K562 (cell line): Measurements from ENCODE around the gene SORBS2. TPM values are rescaled to one million over a fixed set of nuclear protein-coding genes. Genes with fewer than 3 reads are reported as not detected.
A peak's percentile ranks its signal among the peaks of the same experiment; 100 is the strongest.

Experiments
- CHD2 ChIP-seq: IDR thresholded peaks from 2 replicates; pipeline ENCODE4 v1.6.1; 2011; ENCODE audit warnings: low read depth, low read length
- CTCF ChIP-seq, 3 experiments: IDR thresholded peaks in 2 of 3; conservative IDR thresholded peaks in 1 of 3; 2 replicates each; pipeline ENCODE4 v1.5.1; 2011 to 2012; ENCODE audit warnings: low read length in 3 of 3, mild to moderate bottlenecking in 3 of 3, control low read depth in 2 of 3, improper control_type of control experiment in 1 of 3, inconsistent platforms in 1 of 3, low read depth in 1 of 3, mixed read lengths in 1 of 3, moderate library complexity in 1 of 3; ENCODE audit not compliant: insufficient read depth in 2 of 3
- EP300 ChIP-seq: IDR thresholded peaks from 2 replicates; pipeline ENCODE4 v1.6.1; 2012; ENCODE audit warnings: low read length, improper control_type of control experiment
- FOXK2 ChIP-seq, 2 experiments: fragments of 450-650 bp; IDR thresholded peaks in 1 of 2; conservative IDR thresholded peaks in 1 of 2; 2 replicates each; pipeline ENCODE4 v1.6.1; 2016; ENCODE audit warnings: low read depth in 2 of 2, mild to moderate bottlenecking in 1 of 2
- HDAC2 ChIP-seq: fragments of 450-650 bp; IDR thresholded peaks from 2 replicates; pipeline ENCODE4 v1.6.1; 2016; ENCODE audit warnings: mild to moderate bottlenecking
- HDAC3 ChIP-seq: fragments of 450-650 bp; IDR thresholded peaks from 2 replicates; pipeline ENCODE4 v1.6.1; 2018; ENCODE audit warnings: borderline replicate concordance, mild to moderate bottlenecking, moderate library complexity; ENCODE audit not compliant: partially characterized antibody
- HDAC6 ChIP-seq: IDR thresholded peaks from 2 replicates; pipeline ENCODE4 v1.6.1; 2012; ENCODE audit warnings: low read depth, mild to moderate bottlenecking, control low read depth, inconsistent platforms, low read length, moderate library complexity
- KAT7 ChIP-seq: sonication (generic); formaldehyde crosslinking; IDR thresholded peaks from 2 replicates; pipeline ENCODE4 v1.8.0; 2022; ENCODE audit warnings: missing genetic modification reagents, mild to moderate bottlenecking, borderline replicate concordance
- KLF6 ChIP-seq: fragments of 250-450 bp; sonication (Bioruptor Pico); IDR thresholded peaks from 2 replicates; pipeline ENCODE4 v1.4.0; 2020; ENCODE audit warnings: mild to moderate bottlenecking, moderate library complexity, borderline replicate concordance
- MAZ ChIP-seq, 2 experiments: fragments of 450-650 bp in 1 of 2; sonication (generic) in 1 of 2; formaldehyde crosslinking; IDR thresholded peaks in 1 of 2; conservative IDR thresholded peaks in 1 of 2; 2 replicates each; pipeline versions ENCODE4 v1.4.0 to v1.5.0; 2020; ENCODE audit warnings: mild to moderate bottlenecking in 1 of 2, missing genetic modification reagents in 1 of 2
- NKRF ChIP-seq: fragments of 450-650 bp; IDR thresholded peaks from 2 replicates; pipeline ENCODE4 v1.6.1; 2016; ENCODE audit warnings: borderline replicate concordance
- PHF8 ChIP-seq: fragments of 200-600 bp; sonication (generic); IDR thresholded peaks from 2 replicates; pipeline ENCODE4 v1.6.1; 2012; ENCODE audit warnings: mixed run types, mild to moderate bottlenecking, inconsistent platforms, low read length, moderate library complexity, borderline replicate concordance
- POLR2G ChIP-seq: fragments of 200-400 bp; formaldehyde crosslinking; IDR thresholded peaks from 2 replicates; pipeline ENCODE4 v1.6.1; 2017; ENCODE audit warnings: low read depth, mild to moderate bottlenecking, antibody characterized with exemption, low read length, moderate library complexity
- PRPF4 ChIP-seq: fragments of 200-400 bp; formaldehyde crosslinking; IDR thresholded peaks from one replicate; pipeline ENCODE4 v1.6.1; 2017; ENCODE audit warnings: low read length, low read depth, mild to moderate bottlenecking; ENCODE audit not compliant: insufficient read depth, poor library complexity, severe bottlenecking
- RBM22 ChIP-seq: fragments of 200-400 bp; formaldehyde crosslinking; IDR thresholded peaks from 2 replicates; pipeline ENCODE4 v1.6.1; 2018; ENCODE audit warnings: low read length, low read depth; ENCODE audit not compliant: poor library complexity, severe bottlenecking
- SNAPC5 ChIP-seq: fragments of 250-450 bp; sonication (Bioruptor Pico); IDR thresholded peaks from 2 replicates; pipeline ENCODE4 v1.8.0; 2021; ENCODE audit warnings: moderate library complexity, mild to moderate bottlenecking, inconsistent platforms
- ZBTB34 ChIP-seq: fragments of 250-450 bp; sonication (Bioruptor Pico); IDR thresholded peaks from 2 replicates; pipeline ENCODE4 v1.8.0; 2021; ENCODE audit warnings: mild to moderate bottlenecking, moderate library complexity
- ZNF263 ChIP-seq: sonication (generic); formaldehyde crosslinking; IDR thresholded peaks from 2 replicates; pipeline ENCODE4 v1.8.0; 2022; ENCODE audit warnings: mild to moderate bottlenecking, missing genetic modification reagents, borderline replicate concordance
- ZNF699 ChIP-seq: fragments of 250-450 bp; sonication (Bioruptor Pico); IDR thresholded peaks from 2 replicates; pipeline ENCODE4 v1.8.0; 2021; ENCODE audit warnings: mild to moderate bottlenecking, moderate library complexity; ENCODE audit not compliant: insufficient replicate concordance
- polyA plus RNA-seq, 8 experiments: library from polyadenylated mRNA; depleted of rRNA in 4 of 8; stranded (reverse) in 5 of 8; unstranded in 3 of 8; fragments of >200 nt; fragmentation: Nextera tagmentation in 2 of 8; fragmentation: Illumina TruSeq in 1 of 8; extraction: Ambion mirVana in 2 of 8; extraction: Trizol in 1 of 8; gene quantifications; 2 replicates each; pipeline versions ENCODE4 v1.2.1 to v1.2.3, GENCODE V29; 2011 to 2014; ENCODE audit warnings: inconsistent platforms in 1 of 8, missing spikeins in 1 of 8
- total RNA-seq, 7 experiments: library from RNA; depleted of rRNA in 6 of 7; stranded (reverse); fragments of >200 nt in 6 of 7; fragmentation: Illumina TruSeq in 2 of 7; extraction: Trizol in 2 of 7; gene quantifications; 2 replicates each; pipeline versions ENCODE4 v1.2.1 to v1.2.3, GENCODE V29; 2011 to 2021; ENCODE audit warnings: low replicate concordance in 1 of 7
- TF ChIP-seq, protein P1 (sequence below): sonication (generic); formaldehyde crosslinking; IDR thresholded peaks from 2 replicates; pipeline ENCODE4 v1.8.0; 2022; ENCODE audit warnings: mild to moderate bottlenecking, missing genetic modification reagents

SORBS2 gene
- total and polyA plus RNA-seq, 9 of the 15 experiments (the other 6 are each of a cell fraction or from before 2014, with no cell fraction given), result 0.29 TPM; not detected in 8

DNA sequence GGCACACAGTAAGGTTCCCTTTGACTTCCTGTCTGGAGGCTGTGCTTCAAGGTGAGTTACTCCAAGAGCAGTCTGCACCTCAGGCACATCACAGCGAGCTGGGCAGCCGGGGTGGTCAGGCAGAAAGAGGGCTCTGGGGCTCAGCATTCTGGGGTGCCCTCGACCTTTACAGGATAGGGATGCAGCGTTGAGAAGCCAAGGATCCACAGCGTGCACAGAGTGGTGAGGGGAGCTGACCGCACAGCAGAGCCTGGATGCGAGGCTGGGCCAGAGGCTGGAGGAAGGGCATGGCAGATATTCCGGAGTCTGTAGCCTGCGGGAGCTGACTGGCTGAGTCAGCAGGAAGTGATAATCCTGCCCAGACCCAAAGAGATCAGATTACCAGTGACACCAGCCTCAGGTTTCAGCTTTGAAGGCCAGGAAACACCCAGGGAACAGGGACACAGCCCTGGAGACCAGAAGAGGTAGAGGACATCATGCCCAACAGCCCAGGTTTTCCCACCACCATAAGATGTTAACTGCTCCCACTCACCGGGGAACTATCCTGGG, 238.3 kb downstream of the SORBS2 start (continued):
- TF ChIP-seq ZBTB34 (CRISPR knock-in tag) (no peak), HDAC3 (no peak), PRPF4 (no peak), FOXK2 (conservative IDR thresholded peaks at IDR 0.05 in 1 of 2, IDR thresholded peaks at IDR 0.05 in 1 of 2; ENCODE audit: low read depth in 2 of 2) (no peak), POLR2G (peak; percentile 54; the same call in 1 of the 2 replicates), KAT7 (CRISPR knock-in tag) (no peak), MAZ (CRISPR knock-in tag; conservative IDR thresholded peaks at IDR 0.05 in 1 of 2, IDR thresholded peaks at IDR 0.05 in 1 of 2) (peak in 1 of 2 experiments; percentile 13; a peak in 1 of 4 replicates), KLF6 (CRISPR knock-in tag) (no peak), HDAC6 (no peak), CHD2 (no peak), NKRF (no peak), EP300 (peak; percentile 48; the same call in 1 of the 2 replicates), CTCF (IDR thresholded peaks at IDR 0.05 in 2 of 3, conservative IDR thresholded peaks at IDR 0.05 in 1 of 3; ENCODE audit: insufficient read depth in 2 of 3, low read depth in 1 of 3, low read length in 3 of 3) (no peak), SNAPC5 (CRISPR knock-in tag) (no peak), ZNF263 (CRISPR knock-in tag) (no peak), RBM22 (no peak), HDAC2 (peak; percentile 35; the same call in 1 of the 2 replicates), ZNF699 (no peak), PHF8 (no peak)
- TF ChIP-seq, protein P1, sequence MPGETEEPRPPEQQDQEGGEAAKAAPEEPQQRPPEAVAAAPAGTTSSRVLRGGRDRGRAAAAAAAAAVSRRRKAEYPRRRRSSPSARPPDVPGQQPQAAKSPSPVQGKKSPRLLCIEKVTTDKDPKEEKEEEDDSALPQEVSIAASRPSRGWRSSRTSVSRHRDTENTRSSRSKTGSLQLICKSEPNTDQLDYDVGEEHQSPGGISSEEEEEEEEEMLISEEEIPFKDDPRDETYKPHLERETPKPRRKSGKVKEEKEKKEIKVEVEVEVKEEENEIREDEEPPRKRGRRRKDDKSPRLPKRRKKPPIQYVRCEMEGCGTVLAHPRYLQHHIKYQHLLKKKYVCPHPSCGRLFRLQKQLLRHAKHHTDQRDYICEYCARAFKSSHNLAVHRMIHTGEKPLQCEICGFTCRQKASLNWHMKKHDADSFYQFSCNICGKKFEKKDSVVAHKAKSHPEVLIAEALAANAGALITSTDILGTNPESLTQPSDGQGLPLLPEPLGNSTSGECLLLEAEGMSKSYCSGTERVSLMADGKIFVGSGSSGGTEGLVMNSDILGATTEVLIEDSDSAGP (CRISPR knock-in tag), result no peak
